ENCODE data around the gene NFATC1.

The NFATC1 gene

GRCh38 chr18:79367480-79367879 is 28.2 kb upstream of the NFATC1 start:
- Histone ChIP-seq H3F3A (ENCODE audit: insufficient read depth, low read length) (no peaks in the 10 kb centered on the region), H3K79me2 (ENCODE audit: insufficient read depth, low read length) (no peaks in the 10 kb centered on the region), H3K9me3 (ENCODE audit: low read length) (no peaks in the 10 kb centered on the region), H3K4me1 (ENCODE audit: insufficient read depth, low read length, severe bottlenecking) (no peaks in the 10 kb centered on the region), H3K27ac (ENCODE audit: low read depth, low read length, poor library complexity, severe bottlenecking) (no peak overlapping the region), H3K27me3 (ENCODE audit: insufficient read depth, low read length) (no peaks in the 10 kb centered on the region), H2AFZ (ENCODE audit: low read length) (no peak overlapping the region), H3K4me3 (ENCODE audit: low read depth, low read length, poor library complexity, severe bottlenecking) (no peak overlapping the region), H3K36me3 (ENCODE audit: insufficient read depth, low read length) (peaks cover 5% of the 10 kb centered on the region; the same call in 1 of the 2 replicates), H4K20me1 (ENCODE audit: insufficient read depth, low read length) (no peaks in the 10 kb centered on the region), H3K4me2 (ENCODE audit: low read length) (no peak overlapping the region), H3K9ac (ENCODE audit: low read length) (no peak overlapping the region), H3K9me2 (ENCODE audit: low read depth, low read length) (no peaks in the 10 kb centered on the region)
- no peak for TF ChIP-seq EZH2 (IDR thresholded peaks at IDR 0.05; ENCODE audit: borderline replicate concordance, low read length)
- no peak for TF ChIP-seq CTCF (IDR thresholded peaks at IDR 0.05; ENCODE audit: low read length)

GRCh38 chr18:79367989-79368388 is 27.7 kb upstream of the NFATC1 start:
- Histone ChIP-seq H3K27me3 (ENCODE audit: insufficient read depth, low read length) (no peaks in the 10 kb centered on the region), H3K9me3 (ENCODE audit: low read length) (no peaks in the 10 kb centered on the region), H3K9ac (ENCODE audit: low read length) (no peak overlapping the region), H3K9me2 (ENCODE audit: low read depth, low read length) (no peaks in the 10 kb centered on the region), H3K4me1 (ENCODE audit: insufficient read depth, low read length, severe bottlenecking) (no peaks in the 10 kb centered on the region), H3K27ac (ENCODE audit: low read depth, low read length, poor library complexity, severe bottlenecking) (no peak overlapping the region), H3K36me3 (ENCODE audit: insufficient read depth, low read length) (peaks cover 3% of the 10 kb centered on the region; the same call in 1 of the 2 replicates), H3K4me3 (ENCODE audit: low read depth, low read length, poor library complexity, severe bottlenecking) (no peak overlapping the region), H3K4me2 (ENCODE audit: low read length) (no peak overlapping the region), H4K20me1 (ENCODE audit: insufficient read depth, low read length) (no peaks in the 10 kb centered on the region), H3F3A (ENCODE audit: insufficient read depth, low read length) (no peaks in the 10 kb centered on the region), H3K79me2 (ENCODE audit: insufficient read depth, low read length) (no peaks in the 10 kb centered on the region), H2AFZ (ENCODE audit: low read length) (no peak overlapping the region)
- TF ChIP-seq EZH2 (IDR thresholded peaks at IDR 0.05; ENCODE audit: borderline replicate concordance, low read length) = no peak
- no peak for TF ChIP-seq CTCF (IDR thresholded peaks at IDR 0.05; ENCODE audit: low read length)

- H3K79me2 ChIP-seq (ENCODE audit: insufficient read depth, low read length) = no peaks in the 10 kb centered on the region
- no peaks in the 10 kb centered on the region for H3K36me3 ChIP-seq (ENCODE audit: insufficient read depth, low read length)
- H2AFZ ChIP-seq (ENCODE audit: low read length) = no peak overlapping the region
- no peaks in the 10 kb centered on the region for H4K20me1 ChIP-seq (ENCODE audit: insufficient read depth, low read length)
- no peaks in the 10 kb centered on the region for H3K9me2 ChIP-seq (ENCODE audit: low read depth, low read length)
- TF ChIP-seq EZH2 (IDR thresholded peaks at IDR 0.05; ENCODE audit: borderline replicate concordance, low read length) (no peak), CTCF (IDR thresholded peaks at IDR 0.05; ENCODE audit: low read length) (no peak)
- no peaks in the 10 kb centered on the region for H3K27me3 ChIP-seq (ENCODE audit: insufficient read depth, low read length)
- H3K4me1 ChIP-seq (ENCODE audit: insufficient read depth, low read length, severe bottlenecking) = no peaks in the 10 kb centered on the region
- no peak overlapping the region for H3K9ac ChIP-seq (ENCODE audit: low read length)
- H3K4me2 ChIP-seq (ENCODE audit: low read length) = no peak overlapping the region
- no peaks in the 10 kb centered on the region for H3F3A ChIP-seq (ENCODE audit: insufficient read depth, low read length)
- H3K9me3 ChIP-seq (ENCODE audit: low read length) = no peaks in the 10 kb centered on the region
- H3K4me3 ChIP-seq (ENCODE audit: low read depth, low read length, poor library complexity, severe bottlenecking) = no peak overlapping the region
- no peak overlapping the region for H3K27ac ChIP-seq (ENCODE audit: low read depth, low read length, poor library complexity, severe bottlenecking)
Measured at GRCh38 chr18:79368681-79369080, 27.0 kb upstream of the NFATC1 start.
